DND-41 (cell line): ENCODE results near the gene STARD3.

ENCODE experiments used
- CTCF ChIP-seq: IDR thresholded peaks from 2 replicates; pipeline ENCODE4 v1.5.1; 2012; ENCODE audit warnings: borderline replicate concordance, low read length, moderate library complexity, mild to moderate bottlenecking; ENCODE audit not compliant: poor library complexity, severe bottlenecking; ENCODE audit errors: extremely low read depth
- EZH2 ChIP-seq: IDR thresholded peaks from 3 replicates; pipeline ENCODE4 v1.6.1; 2012; ENCODE audit warnings: borderline replicate concordance, low read depth, mild to moderate bottlenecking, moderate library complexity, low read length, inconsistent platforms; ENCODE audit not compliant: severe bottlenecking

DNA sequence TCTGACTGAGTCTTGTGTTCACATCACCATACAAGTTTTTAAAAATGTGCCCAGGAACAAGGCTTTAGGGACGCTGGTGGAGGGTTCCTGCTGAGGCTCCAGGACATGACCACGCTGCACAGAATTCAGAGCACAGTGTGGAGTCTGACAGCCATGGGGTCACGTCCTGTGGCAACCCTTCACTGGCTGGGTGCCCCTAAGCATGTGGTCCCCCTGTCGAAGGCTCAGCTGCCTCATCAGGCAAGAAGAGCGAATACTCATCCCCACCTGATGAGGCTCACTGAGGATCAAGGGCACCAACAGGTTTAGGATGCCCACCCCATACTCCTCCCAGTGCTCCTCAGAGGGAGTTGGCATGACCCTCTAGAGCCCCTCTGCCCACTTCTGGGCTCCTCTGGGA, 37.2 kb downstream of the STARD3 start:
- TF ChIP-seq CTCF (no peak), EZH2 (no peak)
